Tibial artery (tissue), 4 donors: ENCODE measurements around the gene CRPPA.

ENCODE experiments used
- DNase-seq, 2 donors: peaks; one replicate each; pipeline ENCODE4 v3.0.0-alpha.2; 2019
- H3K27ac ChIP-seq, 2 donors: fragments of 200-600 bp; sonication (generic) in 1 of 2; 1 replicate in 1 of 2; 2 replicates in 1 of 2; pipeline ENCODE4 v1.5.1; 2018 to 2019; ENCODE audit warnings: mild to moderate bottlenecking in 1 of 2
- H3K27me3 ChIP-seq, 2 donors: fragments of 200-600 bp; sonication (generic) in 1 of 2; one replicate each; pipeline versions ENCODE4 v1.5.1 to v1.6.0; 2016 to 2019
- H3K36me3 ChIP-seq, 3 donors: fragments of 200-600 bp; sonication (generic) in 2 of 3; one replicate each; pipeline ENCODE4 v1.5.1; 2016 to 2019; ENCODE audit warnings: mild to moderate bottlenecking in 2 of 3
- H3K4me1 ChIP-seq, 4 donors: fragments of 200-600 bp; sonication (generic) in 2 of 4; 1 replicate in 3 of 4; 2 replicates in 1 of 4; pipeline ENCODE4 v1.5.1; 2016 to 2019
- H3K4me3 ChIP-seq, 2 donors: fragments of 200-600 bp; sonication (generic) in 1 of 2; 1 replicate in 1 of 2; 2 replicates in 1 of 2; pipeline ENCODE4 v1.5.1; 2018 to 2019; ENCODE audit warnings: mild to moderate bottlenecking in 2 of 2
- H3K9me3 ChIP-seq, 3 donors: fragments of 200-600 bp; sonication (generic) in 1 of 3; one replicate each; pipeline ENCODE4 v1.5.1; 2016 to 2019
- intact Hi-C: fragments of 100-400 bp; cut with DNase I; formaldehyde crosslinking; loops from one replicate; pipeline ENCODE4 v1.15.0; 2023; ENCODE audit warnings: low total_unique reads
- TF ChIP-seq, protein P1 (sequence below), 2 experiments: fragments of 200-600 bp in 1 of 2; fragments of 450-650 bp in 1 of 2; IDR thresholded peaks; one replicate each; pipeline ENCODE4 v1.5.1; 2017 to 2019; ENCODE audit warnings: antibody characterized with exemption in 2 of 2, mild to moderate bottlenecking in 1 of 2, moderate library complexity in 1 of 2

The CRPPA gene

DNA sequence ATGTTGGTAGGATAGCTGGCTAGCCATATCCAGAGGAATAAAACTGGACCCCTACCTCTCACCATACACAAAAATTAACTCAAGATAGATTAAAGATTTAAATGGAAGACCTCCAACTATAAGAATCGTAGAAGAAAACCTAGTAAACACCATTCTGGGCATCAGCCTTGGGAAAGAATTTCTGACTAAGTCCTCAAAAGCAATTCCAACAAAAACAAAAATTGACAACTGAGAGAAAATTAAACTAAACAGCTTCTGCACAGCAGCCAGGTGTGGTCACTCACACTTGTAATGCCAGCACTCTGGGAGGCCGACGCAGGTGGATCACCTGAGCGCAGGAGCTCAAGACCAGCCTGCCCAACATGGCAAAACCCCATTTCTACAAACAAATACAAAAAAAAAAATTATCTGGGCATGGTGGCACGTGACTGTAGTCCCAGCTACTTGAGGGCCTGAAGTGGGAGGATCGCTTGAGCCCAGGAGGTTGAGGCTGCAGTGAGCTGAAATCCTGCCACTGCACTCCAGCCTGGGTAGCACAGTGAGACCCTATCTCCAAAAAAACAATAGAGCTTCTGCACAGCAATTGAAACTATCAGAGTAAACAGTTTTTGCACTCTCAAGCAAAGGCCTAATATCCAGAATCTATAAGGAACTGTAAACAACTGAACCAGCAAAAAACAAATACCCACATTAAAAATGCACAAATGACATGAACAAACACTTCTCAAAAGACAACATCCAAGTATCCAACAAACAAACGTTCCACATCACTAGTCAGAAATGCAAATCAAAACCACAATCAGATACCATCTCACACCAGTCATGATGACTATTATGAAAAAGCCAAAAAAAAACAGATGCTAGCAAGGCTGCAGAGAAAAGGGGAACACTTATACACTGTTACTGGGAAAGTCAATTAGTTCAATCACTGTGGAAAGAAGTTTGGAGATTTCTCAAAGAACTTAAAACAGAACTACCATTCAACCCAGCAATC is 4.8 kb downstream of the CRPPA start:
- DNase-seq = no peak
- Histone ChIP-seq H3K27ac (no peak overlapping the region), H3K9me3 (no peaks in the 10 kb centered on the region), H3K4me3 (no peak overlapping the region), H3K36me3 (no peaks in the 10 kb centered on the region), H3K27me3 (no peaks in the 10 kb centered on the region), H3K4me1 (peaks cover 0 to 10% (median 7%) of the 10 kb centered on the region in 4 donors)
- TF ChIP-seq, protein P1, sequence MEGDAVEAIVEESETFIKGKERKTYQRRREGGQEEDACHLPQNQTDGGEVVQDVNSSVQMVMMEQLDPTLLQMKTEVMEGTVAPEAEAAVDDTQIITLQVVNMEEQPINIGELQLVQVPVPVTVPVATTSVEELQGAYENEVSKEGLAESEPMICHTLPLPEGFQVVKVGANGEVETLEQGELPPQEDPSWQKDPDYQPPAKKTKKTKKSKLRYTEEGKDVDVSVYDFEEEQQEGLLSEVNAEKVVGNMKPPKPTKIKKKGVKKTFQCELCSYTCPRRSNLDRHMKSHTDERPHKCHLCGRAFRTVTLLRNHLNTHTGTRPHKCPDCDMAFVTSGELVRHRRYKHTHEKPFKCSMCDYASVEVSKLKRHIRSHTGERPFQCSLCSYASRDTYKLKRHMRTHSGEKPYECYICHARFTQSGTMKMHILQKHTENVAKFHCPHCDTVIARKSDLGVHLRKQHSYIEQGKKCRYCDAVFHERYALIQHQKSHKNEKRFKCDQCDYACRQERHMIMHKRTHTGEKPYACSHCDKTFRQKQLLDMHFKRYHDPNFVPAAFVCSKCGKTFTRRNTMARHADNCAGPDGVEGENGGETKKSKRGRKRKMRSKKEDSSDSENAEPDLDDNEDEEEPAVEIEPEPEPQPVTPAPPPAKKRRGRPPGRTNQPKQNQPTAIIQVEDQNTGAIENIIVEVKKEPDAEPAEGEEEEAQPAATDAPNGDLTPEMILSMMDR (IDR thresholded peaks at IDR 0.05) = no peak
- intact Hi-C loops = no loop called here

DNA sequence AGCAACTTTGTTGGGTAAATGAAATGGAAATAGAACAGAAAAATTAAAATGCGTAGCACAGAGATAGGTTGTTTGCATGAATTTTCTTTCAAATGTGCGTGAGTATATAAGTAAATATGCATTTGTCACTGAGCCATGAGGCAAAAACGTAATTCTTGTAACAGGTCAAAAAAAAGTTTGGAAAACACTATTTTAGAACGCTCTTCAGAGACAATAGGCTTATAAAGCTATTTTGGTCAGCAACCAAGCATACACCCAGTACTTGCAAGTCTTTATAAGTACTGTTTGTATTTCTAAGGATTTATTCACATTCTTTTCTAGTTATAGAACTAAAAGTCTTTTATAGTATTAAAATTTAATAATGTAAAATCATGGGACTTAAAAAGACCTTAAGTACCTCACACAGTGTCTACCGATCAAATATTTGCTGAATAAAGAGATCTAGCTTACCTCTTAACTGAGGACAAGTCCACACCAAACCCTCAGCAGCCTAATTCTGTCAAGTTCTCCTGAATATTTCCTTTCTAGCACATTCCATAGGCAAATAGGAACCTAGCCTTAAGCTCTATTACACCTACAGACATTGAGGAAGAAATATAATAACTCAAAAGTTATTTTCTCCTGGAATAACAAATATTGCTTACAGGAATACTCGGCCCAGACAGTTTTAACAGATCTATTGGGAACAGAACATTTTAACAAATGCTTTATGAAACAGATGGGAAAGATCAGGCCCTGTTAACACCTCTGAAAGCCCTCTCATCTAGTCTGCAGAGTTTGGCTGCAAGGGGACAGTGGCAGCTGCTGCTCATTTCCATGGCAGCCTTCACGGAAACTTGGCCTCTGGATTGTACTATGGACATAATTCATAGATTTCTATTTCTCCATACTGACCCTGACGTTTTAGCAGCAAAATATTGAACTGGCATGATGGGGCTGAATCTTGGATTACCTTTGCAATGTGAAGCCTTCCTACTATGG is 8.8 kb downstream of the CRPPA start:
- no peak for DNase-seq
- intact Hi-C loops = no loop called here
- no peak overlapping the region for H3K27ac ChIP-seq
- H3K36me3 ChIP-seq = no peaks in the 10 kb centered on the region
- H3K27me3 ChIP-seq = no peaks in the 10 kb centered on the region
- H3K9me3 ChIP-seq = no peaks in the 10 kb centered on the region
- TF ChIP-seq, protein P1 (IDR thresholded peaks at IDR 0.05) = no peak
- no peaks in the 10 kb centered on the region for H3K4me1 ChIP-seq
- no peak overlapping the region for H3K4me3 ChIP-seq

DNA sequence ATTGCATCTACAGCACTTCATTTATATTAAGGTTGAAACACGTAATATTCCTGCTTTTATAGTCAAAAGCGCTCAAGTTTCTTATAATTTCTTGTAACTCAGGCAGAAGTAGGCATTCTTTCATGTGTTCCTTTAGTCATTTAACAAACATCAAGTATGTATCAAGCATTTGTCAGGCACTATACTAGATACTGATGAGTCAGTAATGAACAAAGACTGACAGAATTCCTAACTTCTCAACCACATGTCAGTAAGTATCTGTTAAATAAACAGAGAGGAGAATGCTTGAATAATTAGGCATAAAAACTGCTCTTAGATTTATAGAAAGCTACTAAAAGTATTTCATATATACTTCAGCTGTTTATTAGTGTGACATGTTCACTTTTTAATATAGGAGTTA is 9.9 kb downstream of the CRPPA start:
- H3K4me1 ChIP-seq = no peaks in the 10 kb centered on the region
- H3K9me3 ChIP-seq = no peaks in the 10 kb centered on the region
- H3K27ac ChIP-seq = no peak overlapping the region
- no peaks in the 10 kb centered on the region for H3K36me3 ChIP-seq
- H3K27me3 ChIP-seq = no peaks in the 10 kb centered on the region
- H3K4me3 ChIP-seq = no peak overlapping the region
- no peak for DNase-seq
- TF ChIP-seq, protein P1 (IDR thresholded peaks at IDR 0.05) = no peak
- intact Hi-C loops = no loop called here

DNA sequence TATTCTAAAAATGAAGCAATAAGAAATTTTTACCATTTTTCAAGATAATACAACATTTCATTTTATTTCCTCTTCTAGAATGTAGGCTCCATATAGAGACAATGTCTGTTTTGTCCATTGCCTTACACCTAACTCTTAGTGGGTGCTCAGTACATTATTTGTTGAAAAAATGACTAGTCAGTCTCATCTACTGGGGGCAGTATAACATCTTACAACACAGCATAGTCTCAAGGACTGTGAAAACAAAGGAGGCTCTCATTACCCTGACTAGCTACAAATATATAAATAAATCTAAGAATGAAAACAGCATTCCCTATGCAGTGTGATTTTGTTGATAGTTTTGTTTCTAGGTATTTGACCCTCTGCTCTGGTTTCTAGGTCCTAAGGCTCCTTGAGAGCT is 11.6 kb downstream of the CRPPA start:
- intact Hi-C loops = no loop called here
- DNase-seq = no peak
- Histone ChIP-seq H3K36me3 (no peaks in the 10 kb centered on the region), H3K27ac (no peak overlapping the region), H3K27me3 (no peaks in the 10 kb centered on the region), H3K4me3 (no peak overlapping the region), H3K9me3 (no peaks in the 10 kb centered on the region), H3K4me1 (no peaks in the 10 kb centered on the region)
- TF ChIP-seq, protein P1 (IDR thresholded peaks at IDR 0.05) = no peak

DNA sequence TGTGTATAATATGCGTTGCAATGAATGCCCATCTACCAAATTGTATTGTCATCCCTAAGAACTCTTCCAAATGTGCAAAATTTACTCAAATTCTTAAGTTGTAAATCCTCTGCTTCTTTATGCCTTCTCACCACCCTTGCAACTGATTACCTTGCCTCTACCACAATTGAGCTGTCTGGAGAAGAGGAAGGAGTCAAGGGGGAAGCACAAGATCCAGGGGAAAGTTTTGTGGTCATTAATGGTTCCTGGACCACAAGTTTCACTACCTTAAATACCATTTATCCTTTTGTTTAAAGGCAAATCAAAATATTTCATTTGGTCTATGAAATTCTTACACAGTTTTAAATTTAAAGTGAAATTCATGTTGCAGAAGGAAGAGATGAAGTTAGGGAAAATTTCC is 16.7 kb downstream of the CRPPA start:
- no peaks in the 10 kb centered on the region for H3K4me1 ChIP-seq
- H3K27ac ChIP-seq = no peak overlapping the region
- TF ChIP-seq, protein P1 (IDR thresholded peaks at IDR 0.05) = no peak
- H3K4me3 ChIP-seq = no peak overlapping the region
- intact Hi-C loops = no loop called here
- H3K27me3 ChIP-seq = no peaks in the 10 kb centered on the region
- H3K9me3 ChIP-seq = peaks cover 0 to 7% (median 5%) of the 10 kb centered on the region in 3 donors
- H3K36me3 ChIP-seq = peaks cover 0 to 14% (median 7%) of the 10 kb centered on the region in 3 donors
- no peak for DNase-seq
